Renal cortex interstitium (tissue), 11 donors: Measurements from ENCODE around the gene UVRAG. TPM values are rescaled to one million over a fixed set of nuclear protein-coding genes. Genes with fewer than 3 reads are reported as not detected.
A peak's percentile ranks its signal among the peaks of the same experiment; 100 is the strongest.
"Not testable (repeated sequence)": the region's sequence is repeated elsewhere in the genome, so short reads cannot be mapped to it uniquely, and the experiment has no call there.

ENCODE experiments used
- DNase-seq, 11 donors: peaks; one replicate each; pipeline ENCODE4 v3.0.0-alpha.2; 2013; ENCODE audit warnings: low read depth in 9 of 11, low spot score in 4 of 11; ENCODE audit errors: extremely low read depth in 1 of 11
- polyA plus RNA-seq, 3 donors: library from polyadenylated mRNA; unstranded; fragments of 120-200 nt; gene quantifications; one replicate each; pipeline ENCODE4 v1.2.1, GENCODE V29; 2013; ENCODE audit not compliant: insufficient read length in 3 of 3

UVRAG gene
- polyA plus RNA-seq, 3 donors, result 15.4 to 18.1 (median 16.5) TPM

DNA sequence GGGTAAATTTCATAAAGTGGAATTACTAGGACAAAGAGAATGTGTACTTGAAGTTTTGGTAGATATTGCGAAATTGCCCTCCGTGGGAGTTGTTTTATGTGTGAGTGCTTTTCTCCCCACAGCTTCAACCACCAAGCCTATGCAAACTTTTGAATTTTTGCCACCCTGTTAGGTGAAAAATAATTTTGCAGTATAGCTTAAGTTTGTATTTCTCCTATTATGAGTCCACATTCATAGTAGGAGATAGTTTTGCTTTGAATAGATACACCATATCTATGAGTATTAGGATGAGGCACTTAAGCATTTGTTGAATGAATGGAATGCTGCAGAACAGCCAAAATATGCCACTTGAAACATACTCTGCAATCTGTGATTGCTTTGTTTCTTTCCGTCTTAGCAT lies 43.6 kb downstream of the UVRAG start:
- DNase-seq, result no peak

DNA sequence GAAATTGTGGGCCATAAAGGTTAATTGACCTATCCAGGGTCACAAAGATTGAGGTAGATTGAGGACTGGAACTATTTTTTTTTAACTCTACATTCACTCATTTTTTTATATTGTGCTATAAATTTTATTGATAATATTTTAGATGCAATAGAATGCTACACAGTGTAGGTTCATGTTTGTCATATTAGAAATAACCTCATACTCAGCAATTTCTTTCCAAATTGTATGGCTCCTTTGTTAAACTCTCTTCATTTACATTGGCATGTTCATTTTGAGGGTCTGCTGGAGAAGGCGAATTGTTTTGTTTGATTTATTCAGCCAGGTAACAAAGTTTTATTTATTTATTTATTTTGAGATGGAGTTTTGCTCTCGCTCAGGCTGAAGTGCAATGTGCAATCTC lies 44.6 kb downstream of the UVRAG start:
- no peak for DNase-seq

DNA sequence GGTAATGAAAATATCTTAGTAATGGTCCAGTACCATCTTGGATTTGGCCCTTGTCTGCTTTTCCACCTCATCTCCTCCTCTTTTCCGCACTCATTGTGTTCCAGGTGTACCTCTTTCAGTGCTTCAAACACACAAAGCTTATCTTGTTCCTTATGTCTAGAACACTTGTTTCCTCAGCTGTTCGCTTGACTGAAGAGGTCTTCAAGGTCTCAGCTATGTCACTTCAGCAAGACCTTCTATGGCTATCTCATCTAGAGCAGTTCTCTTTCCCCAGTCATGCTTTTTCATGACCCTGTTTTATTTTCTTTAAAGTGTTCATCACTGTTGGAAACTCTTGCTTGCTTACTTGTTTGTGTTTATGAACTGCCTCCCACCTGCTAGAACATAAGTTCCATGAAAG lies 47.4 kb downstream of the UVRAG start:
- DNase-seq, result no peak

DNA sequence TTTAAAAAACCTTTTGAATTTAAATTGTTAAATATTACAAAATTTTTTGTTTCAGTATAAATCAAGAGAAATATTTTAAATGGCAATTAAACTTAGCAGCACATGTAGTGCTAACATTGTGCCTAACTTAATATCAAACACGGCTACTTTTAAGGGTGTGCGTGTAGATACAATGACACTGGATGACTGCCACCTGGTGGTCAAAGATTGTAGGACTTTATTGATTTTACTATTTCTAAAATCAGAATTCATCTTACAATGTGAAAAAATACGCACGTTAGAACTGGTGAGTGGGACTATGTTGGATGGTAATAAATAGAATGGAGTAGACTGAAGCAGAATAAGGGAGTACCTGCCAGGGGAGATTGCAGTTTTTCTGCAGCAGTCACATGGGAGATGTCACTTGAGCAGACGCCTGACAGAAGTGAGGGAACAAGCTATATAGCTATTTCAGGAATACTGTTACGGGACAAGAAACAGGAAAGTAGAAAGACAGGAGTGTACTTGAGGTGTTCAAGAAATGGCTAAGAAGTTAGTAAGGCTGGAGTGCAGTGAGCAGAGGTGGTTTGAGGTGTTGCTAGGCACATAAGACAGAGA lies 52.9 kb downstream of the UVRAG start:
- peak in 7 of 11 donors; percentile 19 to 57 (median 32) for DNase-seq

DNA sequence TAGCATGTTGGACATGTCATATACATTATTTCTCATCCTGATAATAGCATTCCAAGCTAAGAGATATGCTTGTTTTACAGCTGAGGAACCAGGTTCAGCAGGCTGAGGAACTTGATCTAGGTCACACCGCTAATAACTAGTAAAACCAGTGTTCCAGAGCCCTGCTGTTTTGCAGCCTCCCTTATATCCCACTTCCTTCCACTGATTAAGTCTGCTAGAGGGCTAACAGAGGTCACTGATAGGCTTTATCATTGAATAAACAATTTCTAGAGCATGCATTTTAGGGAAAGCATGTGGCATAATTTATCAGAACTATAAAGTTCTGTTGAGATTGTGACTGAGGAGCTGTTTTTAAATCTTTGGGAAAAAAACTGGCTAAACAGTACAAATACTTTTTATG lies 54.0 kb downstream of the UVRAG start:
- DNase-seq, result peak in 1 of 11 donors; percentile 24

DNA sequence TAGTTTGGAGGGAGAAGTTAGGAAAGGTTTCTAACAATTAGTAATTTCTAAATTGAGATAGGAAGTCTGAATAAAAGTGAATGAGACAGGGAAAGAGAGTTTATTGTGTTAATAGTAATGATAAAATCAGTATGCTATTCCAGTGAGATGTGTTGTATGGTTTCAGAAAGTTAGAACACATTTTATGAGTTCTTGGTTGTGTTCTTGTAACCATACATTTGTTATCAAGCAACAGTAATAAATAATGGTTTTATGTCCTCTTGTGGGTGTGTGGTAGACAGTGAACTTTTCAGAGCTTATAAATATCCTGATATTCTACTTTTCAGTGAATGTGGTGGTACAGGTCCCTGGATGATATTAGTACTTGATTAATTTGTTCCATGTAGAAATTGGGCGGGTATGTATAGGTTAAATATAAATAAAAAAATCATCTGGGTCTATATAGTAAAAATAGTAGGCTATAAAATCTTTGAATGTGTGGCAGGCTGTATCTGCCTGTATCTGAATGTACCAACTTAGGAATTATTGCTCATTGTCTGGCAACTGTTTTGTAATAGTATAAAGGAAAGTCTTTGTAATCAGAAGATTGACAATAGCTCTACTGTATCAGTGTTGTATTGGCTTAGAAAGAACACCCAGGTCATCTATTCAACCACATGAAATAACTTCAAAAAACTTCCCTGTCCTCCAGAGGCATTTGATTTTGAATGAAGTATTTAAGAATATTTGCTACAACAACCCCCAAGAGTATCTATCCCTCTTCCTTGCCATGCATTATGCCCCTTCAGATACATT lies 54.8 kb downstream of the UVRAG start:
- DNase-seq, result no peak

DNA sequence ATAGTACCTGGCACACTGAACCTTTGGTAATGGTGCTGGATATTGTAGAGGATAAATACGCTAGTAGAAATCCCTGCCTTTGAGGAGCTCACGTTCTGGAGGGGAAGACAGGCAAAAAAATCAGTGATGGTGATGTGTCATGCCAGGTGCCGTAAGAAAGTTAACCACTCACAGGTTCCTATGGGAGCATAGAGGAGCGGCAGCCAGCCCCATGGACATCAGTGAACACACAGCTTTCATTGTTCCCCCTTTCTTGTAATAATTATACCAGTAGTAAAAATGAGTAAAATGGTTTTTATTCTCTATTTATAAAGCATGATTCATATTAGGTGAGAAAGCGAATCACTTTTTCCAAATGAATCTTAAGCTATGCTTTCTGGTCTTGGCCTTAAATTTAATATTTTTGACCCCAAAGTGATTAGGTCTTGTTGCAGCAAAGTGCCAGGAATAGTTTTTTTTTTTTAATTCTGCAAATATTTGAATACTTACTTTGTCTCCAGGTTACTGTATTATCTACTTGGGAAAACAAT lies 57.9 kb downstream of the UVRAG start:
- DNase-seq, result no peak

DNA sequence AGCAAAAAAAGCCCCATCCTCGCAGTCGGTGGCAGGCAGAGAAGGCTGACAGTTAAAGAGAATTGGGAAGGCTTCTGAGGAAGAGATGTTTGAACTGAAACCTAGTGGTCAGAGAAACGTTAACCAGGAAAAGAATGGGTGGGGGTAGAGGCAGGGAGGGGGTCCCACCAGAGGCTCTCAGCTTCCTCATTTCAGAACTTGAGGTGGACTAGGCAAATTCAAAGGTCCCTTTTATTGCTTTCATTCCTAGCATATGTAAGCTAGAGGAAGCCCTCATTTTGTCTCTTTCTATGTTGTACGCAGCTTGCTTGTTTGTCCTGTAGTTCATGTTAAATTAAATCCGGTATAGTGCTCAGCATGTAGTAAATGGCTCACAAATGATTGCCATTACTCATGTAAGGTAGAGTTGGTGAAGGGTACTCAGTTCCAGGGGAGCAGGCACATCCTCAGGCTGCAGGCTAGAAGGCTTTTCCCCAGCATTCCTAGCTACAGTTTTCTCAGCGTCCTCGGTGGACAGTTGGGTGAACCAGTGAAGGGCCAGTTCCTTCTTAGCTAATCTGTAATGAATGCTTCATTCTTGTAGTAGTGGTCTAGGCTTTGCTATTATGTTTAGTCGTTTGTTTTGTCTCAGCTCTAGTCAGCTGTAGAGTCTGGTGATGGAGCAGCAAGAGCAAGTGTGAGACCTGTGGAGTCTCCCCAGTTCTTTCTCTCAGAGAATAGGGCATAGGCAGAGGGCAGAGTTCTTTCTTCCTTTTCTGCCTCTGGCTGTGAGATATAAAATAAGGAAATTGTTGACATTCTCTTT lies 58.6 kb downstream of the UVRAG start:
- DNase-seq, result no peak

DNA sequence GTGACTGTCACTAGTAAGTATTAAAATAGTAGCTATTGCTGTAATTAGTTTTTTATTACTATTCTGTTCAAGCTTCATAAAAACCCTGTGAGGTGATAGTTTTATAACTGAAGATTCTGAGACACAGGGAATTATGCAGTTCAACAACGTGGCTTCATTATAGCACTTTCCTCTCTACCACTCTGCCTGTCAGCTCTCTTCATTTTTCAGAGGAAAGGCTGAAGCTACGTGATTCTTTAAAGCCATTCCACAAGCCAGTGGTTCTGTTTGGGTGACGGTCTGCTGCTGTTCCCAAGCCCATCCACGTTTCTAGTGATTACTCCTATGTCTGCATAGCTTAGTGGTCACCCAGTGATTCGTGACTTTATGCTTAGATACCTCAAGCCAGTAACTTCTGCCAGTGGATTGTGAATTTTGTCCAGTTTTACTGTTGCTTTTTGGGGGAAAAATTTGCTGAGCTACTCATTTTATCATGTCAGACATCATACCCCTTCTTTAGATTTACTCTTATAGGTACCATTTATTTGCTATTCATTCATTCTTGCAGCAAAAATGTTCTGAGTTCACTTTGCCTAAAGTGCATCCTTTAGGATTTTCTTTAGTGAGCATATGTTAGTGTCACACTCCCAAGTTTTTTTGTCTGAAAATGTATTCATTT lies 59.8 kb downstream of the UVRAG start:
- no peak for DNase-seq

DNA sequence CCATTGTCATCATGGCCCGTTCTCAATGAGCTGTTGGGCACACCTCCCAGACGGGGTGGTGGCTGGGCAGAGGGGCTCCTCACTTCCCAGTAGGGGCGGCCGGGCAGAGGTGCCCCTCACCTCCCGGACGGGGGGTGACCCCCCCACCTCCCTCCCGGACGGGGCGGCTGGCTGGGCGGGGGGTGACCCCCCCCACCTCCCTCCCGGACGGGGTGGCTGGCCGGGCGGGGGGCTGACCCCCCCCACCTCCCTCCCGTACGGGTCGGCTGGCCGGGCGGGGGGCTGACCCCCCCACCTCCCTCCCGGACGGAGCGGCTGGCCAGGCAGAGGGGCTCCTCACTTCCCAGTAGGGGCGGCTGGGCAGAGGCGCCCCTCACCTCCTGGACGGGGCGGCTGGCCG lies 62.3 kb downstream of the UVRAG start:
- DNase-seq, result not testable (repeated sequence)

DNA sequence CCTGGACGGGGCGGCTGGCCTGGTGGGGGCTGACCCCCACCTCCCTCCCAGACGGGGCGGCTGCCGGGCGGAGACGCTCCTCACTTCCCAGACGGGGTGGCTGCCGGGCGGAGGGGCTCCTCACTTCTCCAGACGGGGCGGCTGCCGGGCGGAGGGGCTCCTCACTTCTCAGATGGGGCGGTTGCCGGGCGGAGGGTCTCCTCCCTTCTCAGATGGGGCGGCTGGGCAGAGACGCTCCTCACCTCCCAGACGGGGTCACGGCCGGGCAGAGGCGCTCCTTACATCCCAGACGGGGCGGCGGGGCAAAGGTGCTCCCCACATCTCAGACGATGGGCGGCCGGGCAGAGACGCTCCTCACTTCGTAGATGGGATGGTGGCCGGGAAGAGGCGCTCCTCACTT lies 62.9 kb downstream of the UVRAG start:
- DNase-seq, result not testable (repeated sequence)

DNA sequence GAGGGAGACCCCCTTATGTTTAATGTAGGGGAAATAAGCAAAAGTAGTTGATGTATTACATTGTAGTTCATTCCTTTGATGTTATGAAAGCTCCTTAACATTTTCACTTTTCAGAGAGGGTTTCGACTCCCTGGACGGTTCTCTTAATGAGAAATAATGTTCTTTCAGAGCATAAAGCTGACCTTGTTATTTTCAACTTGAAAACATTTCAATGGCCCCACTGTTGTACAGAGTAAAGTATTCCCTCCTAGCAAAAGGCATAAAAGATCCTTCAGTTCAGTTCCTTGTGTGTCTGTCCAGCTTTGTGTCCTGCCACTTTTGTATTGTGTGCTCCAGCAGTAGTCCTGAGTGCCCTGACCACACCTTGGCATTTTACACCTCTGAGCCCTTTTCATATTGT lies 63.9 kb downstream of the UVRAG start:
- DNase-seq, result no peak

DNA sequence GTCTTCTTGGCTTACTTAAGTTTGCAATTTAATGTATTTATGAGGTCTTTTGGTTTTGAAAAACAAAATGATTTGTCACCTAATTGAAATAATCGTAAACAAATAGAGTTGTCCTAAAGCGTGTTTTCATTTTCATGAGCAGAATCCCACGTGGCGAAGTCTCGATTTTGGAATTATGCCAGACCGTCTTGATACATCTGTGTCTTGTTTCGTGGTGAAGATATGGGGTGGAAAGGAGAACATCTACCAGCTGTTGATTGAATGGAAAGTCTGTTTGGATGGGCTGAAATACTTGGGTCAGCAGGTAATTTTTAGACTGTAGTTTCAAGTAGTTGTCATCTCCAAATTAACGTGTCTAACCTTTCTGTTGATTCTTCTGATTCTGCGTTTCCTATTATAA lies 64.7 kb downstream of the UVRAG start:
- DNase-seq, result no peak

DNA sequence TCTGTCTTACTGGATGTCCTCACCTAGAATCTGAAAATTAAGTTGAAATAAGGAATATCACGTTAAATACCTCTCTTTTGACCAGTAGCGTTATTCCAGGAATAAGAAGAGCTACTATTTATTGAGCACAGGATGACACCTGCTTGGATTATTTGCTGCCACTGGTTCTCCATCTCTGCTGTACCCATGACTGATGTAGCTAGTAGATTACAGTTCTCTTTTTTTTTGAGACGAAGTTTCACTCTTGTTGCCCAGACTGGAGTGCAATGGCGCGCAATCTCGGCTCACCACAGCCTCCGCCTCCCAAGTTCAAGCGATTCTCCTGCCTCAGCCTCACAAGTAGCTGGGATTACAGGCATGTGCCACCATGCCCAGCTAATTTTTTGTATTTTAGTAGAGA lies 65.3 kb downstream of the UVRAG start:
- DNase-seq, result not testable (repeated sequence)

DNA sequence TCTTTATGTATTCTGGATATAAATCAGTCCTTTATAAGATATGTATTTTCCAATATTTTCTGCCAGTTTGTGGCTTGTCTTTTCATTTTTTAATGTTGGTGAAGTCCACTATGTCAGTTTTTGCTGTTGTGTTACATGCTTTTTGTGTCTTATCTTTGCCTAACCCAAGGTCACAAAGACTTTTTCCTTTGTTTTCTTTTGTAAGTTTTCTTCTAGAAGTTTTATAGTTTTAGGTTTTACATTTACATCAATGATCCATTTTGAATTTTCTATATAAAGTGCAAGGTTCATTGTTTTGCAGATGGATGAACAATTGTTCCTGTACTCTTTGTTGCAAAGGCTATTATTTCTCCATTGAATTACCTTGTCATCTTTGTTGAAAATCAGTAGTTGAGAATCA lies 69.3 kb downstream of the UVRAG start:
- DNase-seq, result no peak

DNA sequence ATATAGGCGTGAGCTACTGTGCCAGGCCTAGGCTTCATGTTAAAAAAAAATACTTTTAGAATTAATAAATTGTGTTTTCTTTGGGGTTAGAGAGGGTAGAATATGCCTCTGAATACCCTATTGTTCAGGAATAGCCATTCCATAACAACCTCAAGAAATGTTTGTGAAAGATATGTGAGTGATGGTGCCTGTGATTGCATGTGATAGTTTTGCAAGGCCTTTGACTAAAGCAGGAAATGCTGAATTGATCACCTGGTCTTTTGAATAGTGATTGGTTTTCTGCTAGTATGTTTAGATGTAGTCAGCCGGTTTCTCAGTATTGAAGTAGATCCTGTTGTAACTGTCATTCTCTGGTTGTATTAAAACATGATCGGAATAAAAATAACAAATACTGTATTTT lies 73.4 kb downstream of the UVRAG start:
- no peak for DNase-seq

DNA sequence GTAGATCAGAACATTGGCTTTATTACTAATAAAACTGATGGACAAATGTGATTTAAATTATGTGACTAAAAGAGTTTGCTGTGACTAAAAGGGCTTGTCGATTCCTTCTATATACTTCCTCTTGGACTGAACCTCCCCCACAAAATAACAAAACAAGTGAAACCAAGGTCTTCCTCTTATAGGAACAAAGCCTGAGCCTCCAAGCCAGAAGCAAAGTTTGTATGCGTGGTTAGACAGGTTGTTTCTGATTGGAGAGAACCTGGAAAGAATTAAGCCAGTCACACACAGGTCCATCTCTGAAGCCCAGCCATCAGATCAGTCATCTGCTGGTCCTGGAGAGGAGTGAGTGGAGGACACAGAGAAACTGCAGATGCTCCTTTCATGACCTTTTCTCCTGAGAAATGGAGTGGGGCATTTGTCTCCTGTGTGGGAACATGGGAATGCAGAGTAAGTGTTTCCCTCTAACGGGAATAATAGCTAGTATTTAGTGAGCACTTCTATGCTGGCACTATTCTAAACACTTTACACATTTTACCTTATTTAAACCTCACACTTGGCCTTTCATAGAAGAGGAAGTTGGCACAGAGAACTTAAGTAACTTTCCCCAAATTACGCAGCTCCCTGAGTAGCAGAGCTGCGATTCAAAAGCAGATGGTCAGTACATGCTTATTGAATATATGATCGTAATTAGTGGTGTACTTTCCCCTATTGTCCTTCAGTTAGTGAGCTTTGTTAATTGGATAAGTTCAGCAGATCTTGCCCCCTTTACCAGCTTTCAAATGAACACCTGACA lies 77.1 kb downstream of the UVRAG start:
- no peak for DNase-seq

DNA sequence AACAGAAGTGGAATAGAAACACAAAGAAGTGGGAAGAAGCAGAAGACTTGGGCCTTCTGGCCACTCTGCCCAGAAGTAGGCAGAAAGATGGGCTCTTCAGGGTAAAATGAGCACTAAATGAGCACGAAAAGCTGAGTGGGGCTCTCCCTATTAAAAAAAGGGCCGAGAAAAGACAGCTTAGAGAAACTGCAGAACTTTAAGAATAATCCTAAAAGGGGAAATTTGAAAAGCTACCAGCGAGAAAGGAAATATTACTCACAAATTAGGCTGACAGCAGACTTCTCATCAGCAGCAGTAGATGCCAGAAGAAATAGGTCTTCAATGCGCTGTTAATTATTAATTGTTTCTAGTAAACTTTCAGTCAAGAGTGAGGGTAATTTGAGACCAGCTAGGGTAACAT lies 78.2 kb downstream of the UVRAG start:
- no peak for DNase-seq
